Stimulated activated CD4-positive, alpha-beta T cell treated with anti-CD3 and anti-CD28 coated beads, Interleukin-2, amount 100 ng/mL, for 4 hours (primary cell): ENCODE measurements around the gene HEATR5B.
A peak's percentile ranks its signal among the peaks of the same experiment; 100 is the strongest.

Source experiments
- DNase-seq: peaks from one replicate; pipeline ENCODE4 v3.0.0-alpha.2; 2020; ENCODE audit warnings: low read depth

Gene HEATR5B

DNA sequence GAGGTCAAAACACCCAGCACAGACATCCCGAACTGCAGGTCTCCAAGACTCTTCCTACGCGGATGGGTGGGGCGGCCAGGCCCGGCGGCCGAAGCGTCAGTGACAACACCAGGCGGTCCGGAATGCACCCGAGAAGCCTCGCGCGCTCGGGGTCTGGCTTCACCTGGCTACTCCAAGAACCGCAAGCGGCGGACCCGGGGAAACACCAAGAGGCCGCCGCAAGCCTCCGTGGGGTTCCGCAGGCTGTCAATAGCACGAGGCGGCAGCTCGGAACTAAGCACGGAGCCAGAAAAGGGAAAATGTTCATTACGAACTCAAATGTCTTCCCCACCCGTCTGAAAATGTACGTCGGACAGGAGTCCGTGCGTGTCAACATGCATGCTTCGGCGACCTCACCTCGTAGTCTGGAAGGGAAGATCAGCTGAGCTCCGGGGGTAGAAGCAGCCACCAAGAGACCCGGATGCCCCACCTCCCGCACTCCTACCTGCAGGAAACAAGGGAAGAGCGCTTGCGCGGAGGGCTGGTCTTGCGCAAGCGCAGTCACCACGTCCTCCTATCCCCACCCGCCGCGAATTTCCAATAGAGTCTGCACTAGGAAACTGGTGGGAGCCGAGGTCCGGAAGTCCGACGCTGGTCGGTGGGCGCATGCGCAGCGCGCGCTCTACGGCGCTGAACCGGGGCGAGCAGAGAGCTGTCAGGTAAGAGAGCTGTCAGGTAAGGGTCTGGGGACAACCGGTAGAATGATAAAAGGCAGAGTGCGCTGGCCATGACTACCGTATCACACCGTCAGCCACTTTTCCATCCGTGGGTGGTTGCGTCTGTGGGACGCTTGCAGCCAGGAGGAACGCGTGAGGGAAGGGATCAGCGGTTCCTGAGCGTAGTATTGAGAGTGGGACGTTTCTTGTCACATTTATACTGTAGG lies at the start of gene HEATR5B, which contains the start of gene GPATCH11:
Gene HEATR5B (minus strand): TSS at position 500 of the 922 bp plus-strand sequence. CDS start 958 bp downstream, outside the sequence.
Gene GPATCH11 (plus strand): TSS at position 646 of the 922 bp plus-strand sequence. CDS start 3,864 bp downstream, outside the sequence.
- peak; percentile 87 for DNase-seq

GRCh38 chr2:37132914-37133313 lies 48.7 kb upstream of the HEATR5B start:
- no peak for DNase-seq

- DNase-seq: no peak
Measured at GRCh38 chr2:37125416-37125815, 41.2 kb upstream of the HEATR5B start.

DNA sequence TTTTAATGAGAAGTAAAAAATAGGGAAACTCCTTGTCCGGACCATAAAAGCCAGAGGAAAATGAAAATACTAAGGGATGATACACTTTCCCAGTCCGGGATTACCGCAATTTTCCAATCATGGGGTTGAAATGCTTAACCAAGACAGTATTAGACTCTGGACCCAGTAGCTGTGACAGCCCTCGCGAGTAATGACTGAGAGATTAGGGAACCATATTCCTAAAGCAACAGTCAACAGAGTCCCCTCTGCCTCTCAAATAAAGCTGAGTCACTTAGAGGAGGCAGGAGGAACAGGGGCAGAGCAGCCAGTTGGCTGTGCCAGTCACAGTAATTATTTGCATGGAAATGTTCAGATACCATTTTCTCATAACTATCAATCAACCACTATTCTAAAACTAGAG lies 35.0 kb upstream of the HEATR5B start:
- DNase-seq: no peak

- no peak for DNase-seq
Measured at GRCh38 chr2:37117566-37117965, 33.4 kb upstream of the HEATR5B start.

- no peak for DNase-seq
Measured at GRCh38 chr2:37111958-37112357, 27.8 kb upstream of the HEATR5B start.

DNA sequence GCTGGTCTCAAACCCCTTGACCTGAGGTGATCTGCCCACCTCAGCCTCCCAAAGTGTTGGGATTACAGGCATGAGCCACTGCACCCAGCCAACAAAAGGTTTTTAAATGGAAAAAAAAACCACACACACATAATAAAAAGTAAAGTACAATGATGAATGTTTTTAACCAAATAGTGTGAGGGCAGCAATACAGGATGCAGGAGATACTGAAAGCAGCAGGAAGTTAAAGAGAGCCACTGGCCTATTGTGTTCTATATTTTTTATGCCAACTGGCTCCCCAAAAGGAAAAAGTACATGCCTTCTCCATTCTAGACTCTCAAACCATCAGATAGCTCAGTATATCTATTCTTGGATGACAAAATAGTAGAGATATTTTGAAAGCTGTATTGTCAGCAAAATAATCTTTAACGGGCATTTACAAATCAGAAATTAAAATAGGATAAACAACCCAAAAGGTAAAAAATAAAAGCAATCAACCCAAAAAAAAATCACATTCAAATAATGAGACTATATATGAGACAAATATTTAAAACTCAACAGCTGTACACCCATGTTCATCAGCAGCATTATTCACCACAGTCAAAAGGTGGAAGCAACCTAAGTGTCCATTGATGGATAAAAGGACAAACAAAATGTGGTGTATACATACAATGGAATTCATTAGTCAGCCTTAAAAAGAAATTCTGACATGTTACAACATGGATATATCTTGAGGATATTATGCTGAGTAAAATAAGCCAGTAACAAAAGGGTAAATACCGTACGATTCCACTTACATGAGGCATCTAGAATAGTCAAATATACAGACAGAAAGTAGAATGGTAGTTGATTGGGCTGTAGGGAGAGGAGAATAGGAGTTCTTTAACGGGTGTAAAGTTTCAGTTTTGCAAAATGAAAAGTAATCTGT lies 26.4 kb upstream of the HEATR5B start:
- DNase-seq: no peak

GRCh38 chr2:37109523-37109922 lies 25.4 kb upstream of the HEATR5B start:
- DNase-seq: no peak

DNA sequence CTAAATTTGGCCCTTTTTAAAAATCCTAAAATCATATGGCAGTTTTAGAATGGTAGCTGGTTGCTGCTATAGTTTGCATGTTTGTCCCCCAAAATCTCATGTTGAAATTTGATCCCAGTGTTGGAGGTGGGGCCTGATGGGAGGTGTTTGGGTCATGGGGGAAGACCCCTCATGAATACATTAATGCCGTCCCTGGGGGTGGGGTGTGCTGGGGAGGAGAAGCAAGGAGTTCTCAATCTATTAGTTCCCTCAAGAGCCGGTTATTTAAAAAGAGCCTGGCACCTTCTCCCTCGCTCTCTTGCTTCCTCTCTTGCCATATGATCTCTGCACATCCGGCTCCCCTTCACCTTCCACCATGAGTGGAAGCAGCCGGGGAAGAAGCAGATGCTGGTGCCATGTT lies 21.0 kb upstream of the HEATR5B start:
- DNase-seq: no peak

DNA sequence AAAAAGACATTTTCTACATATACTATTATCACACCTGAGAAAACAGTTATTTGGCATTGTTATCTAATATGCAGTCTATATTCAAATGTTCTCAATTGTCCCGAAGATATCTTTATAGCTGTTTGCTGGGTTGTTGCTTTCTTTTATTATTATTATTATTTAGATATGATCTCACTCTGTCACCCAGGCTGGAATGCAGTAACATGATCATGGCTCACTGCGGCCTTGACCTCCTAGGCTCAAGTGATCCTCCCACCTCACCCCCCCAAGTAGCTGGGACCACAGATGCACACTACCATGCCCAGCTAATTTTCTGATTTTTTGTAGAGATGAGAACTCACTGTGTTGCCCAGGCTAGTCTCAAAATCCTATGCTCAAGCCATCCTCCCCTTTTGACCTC lies 20.0 kb upstream of the HEATR5B start:
- no peak for DNase-seq

DNA sequence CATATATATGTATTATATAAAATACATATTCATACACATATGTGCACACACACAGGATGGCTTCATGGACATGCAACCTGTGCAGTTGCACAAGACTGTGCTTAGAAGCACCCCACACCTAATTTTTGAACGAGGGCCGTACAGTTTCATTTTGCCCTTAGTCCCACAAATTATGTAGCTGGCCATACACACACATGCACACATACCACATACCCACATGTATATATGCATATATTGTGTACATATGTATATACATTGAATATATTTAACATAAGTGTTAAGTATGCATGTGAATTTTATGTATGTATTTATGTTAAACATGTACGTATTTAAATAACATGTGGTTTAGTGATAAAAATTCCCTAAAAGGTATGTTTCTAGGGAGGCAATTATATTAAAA lies 18.4 kb upstream of the HEATR5B start:
- DNase-seq: no peak

DNA sequence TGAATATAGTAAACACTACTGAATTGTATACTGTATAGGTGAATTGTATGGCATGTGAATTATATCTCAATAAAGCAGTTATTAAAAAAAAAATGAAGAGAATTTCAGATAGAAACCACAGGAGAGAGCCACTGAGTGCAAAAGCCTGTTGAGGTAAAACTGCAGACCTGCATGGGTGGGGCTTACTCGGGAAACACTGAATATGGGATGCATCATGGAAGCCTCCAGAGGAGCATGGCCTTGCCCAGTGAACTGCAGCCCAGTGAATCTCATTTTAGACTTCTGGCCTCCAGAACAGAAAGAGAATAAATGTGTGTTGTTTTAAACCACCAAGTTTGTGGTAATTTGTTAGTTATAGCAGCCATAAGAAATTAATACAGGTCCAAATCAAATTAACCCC lies 15.9 kb upstream of the HEATR5B start:
- DNase-seq: no peak

- no peak for DNase-seq
Measured at GRCh38 chr2:37098416-37099118, 14.4 kb upstream of the HEATR5B start.

DNA sequence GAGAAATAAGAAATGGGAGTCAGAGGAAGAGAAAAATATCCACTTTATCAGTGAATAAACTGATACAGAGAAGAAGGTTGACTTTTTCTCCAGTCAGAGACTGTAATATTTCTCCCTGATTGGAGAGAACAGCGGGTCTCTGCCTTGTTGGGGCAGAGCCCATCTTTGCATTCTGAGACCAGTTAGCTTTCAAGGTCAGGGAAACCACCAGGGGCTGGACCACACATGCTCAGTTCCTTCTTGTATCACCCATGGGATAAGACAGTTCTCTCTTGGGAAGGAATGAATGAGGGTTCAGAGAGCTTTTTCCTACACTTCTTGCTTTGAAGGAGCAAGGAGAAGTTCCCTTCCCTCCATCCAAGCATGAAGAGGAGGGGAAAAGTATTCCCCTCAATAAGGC lies 12.4 kb upstream of the HEATR5B start:
- no peak for DNase-seq

- DNase-seq: no peak
Measured at GRCh38 chr2:37091873-37092272, 7.7 kb upstream of the HEATR5B start.

GRCh38 chr2:37090019-37090477 lies 5.9 kb upstream of the HEATR5B start:
- no peak for DNase-seq

DNA sequence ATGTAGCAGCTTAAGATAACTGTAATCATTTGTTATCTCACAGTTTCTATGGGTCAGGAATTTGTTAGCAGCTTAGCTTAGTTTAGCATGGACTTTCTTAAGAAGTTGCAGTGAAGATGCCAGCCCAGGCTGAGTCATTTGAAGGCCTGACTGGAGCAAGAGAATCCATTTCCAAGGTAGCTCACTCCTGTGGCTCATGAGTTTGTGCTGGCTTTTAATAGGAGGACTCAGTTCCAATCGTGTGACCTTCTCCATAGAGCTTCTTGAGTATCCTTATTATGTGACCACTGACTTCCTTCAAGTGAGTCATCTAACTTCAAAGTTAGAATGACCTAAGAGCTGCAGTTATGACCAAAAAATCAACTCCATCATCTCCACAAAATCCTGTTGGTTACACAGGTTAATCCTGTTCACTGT lies 1.6 kb upstream of the HEATR5B start:
- DNase-seq: no peak

DNA sequence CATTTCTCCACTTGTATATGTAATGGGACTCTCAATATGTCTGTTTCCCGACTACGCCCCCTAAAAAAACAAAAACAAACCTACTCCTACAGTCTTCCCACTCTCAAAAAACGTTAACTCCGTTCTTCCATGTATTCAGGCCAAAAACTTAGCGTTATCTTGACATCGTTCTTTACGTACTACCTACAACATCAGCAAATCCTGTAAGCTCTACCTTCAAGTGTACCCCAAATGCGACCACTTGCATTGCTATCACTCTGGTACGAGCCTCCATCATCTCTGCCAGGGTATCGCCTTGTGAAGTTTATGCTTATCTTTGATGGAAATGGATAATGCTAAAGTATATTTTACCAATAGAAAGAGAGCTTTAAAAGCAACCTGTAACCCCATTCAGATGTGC lies 625 bp upstream of the HEATR5B start:
- no peak for DNase-seq

GRCh38 chr2:37080689-37081088 lies 3.5 kb downstream of the HEATR5B start:
- no peak for DNase-seq

GRCh38 chr2:37080266-37080665 lies 3.9 kb downstream of the HEATR5B start:
- DNase-seq: no peak

DNA sequence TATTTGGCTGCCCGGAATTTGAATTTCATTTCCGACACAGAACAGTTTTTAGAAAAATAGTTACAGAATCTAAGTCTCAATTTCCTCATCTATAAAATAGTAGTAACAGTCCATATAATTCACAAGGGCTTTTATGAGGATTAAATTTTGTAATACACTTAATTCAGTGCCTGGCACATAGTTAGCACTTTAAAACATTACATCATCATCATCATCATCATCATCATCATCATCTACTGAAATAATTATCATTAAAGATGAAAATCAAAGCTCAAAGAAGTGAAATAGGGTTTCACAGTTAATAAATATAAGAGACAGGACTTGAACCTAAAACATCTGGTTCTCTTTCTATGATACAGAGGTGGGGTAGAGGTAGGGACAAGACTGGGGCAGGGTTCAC lies 13.2 kb downstream of the HEATR5B start:
- DNase-seq: no peak

- no peak for DNase-seq
Measured at GRCh38 chr2:37068686-37069085, 15.5 kb downstream of the HEATR5B start.
